Gastroesophageal sphincter (tissue), 4 donors: ENCODE results near the gene MTARC2. TPM values are rescaled to one million over a fixed set of nuclear protein-coding genes. Genes with fewer than 3 reads are reported as not detected.
"Not testable (repeated sequence)": the region's sequence is repeated elsewhere in the genome, so short reads cannot be mapped to it uniquely, and the experiment has no call there.

Experiments used
- ATAC-seq: fragments of 150-250 bp; one replicate; pipeline ENCODE4 v1.9.1; 2016; ENCODE audit warnings: mild to moderate bottlenecking, moderate library complexity
- H3K27ac ChIP-seq, 4 donors: fragments of 200-600 bp; sonication (generic) in 3 of 4; 1 replicate in 3 of 4; 2 replicates in 1 of 4; pipeline ENCODE4 v1.5.1; 2016 to 2019
- H3K27me3 ChIP-seq: fragments of 200-600 bp; sonication (generic); one replicate; pipeline ENCODE4 v1.5.1; 2019
- H3K36me3 ChIP-seq, 2 donors: fragments of 200-600 bp; sonication (generic); one replicate each; pipeline ENCODE4 v1.5.1; 2019; ENCODE audit warnings: control low read depth in 1 of 2
- H3K4me1 ChIP-seq, 3 donors: fragments of 200-600 bp; sonication (generic); 1 replicate in 2 of 3; 2 replicates in 1 of 3; pipeline ENCODE4 v1.5.1; 2016 to 2019; ENCODE audit warnings: control low read depth in 2 of 3
- H3K4me3 ChIP-seq, 2 donors: fragments of 200-600 bp; sonication (generic); one replicate each; pipeline ENCODE4 v1.5.1; 2019; ENCODE audit warnings: mild to moderate bottlenecking in 1 of 2, moderate library complexity in 1 of 2
- H3K9me3 ChIP-seq, 3 donors: fragments of 200-600 bp; sonication (generic); one replicate each; pipeline ENCODE4 v1.5.1; 2017 to 2019; ENCODE audit warnings: control low read depth in 2 of 3
- CTCF ChIP-seq, 4 experiments: fragments of 200-600 bp in 2 of 4; fragments of 450-650 bp in 2 of 4; sonication (generic) in 1 of 4; IDR thresholded peaks; one replicate each; pipeline ENCODE4 v1.5.1; 2017 to 2019; ENCODE audit warnings: antibody characterized with exemption in 4 of 4, mild to moderate bottlenecking in 2 of 4, moderate library complexity in 2 of 4
- EP300 ChIP-seq: sonication (generic); formaldehyde crosslinking; IDR thresholded peaks from one replicate; pipeline ENCODE4 v1.6.1; 2017; ENCODE audit warnings: antibody characterized with exemption, mild to moderate bottlenecking
- POLR2A ChIP-seq, 2 donors: fragments of 450-650 bp; IDR thresholded peaks; one replicate each; pipeline ENCODE4 v1.6.1; 2017; ENCODE audit warnings: antibody characterized with exemption in 2 of 2, mild to moderate bottlenecking in 2 of 2, moderate library complexity in 1 of 2
- POLR2AphosphoS5 ChIP-seq: sonication (generic); formaldehyde crosslinking; IDR thresholded peaks from one replicate; pipeline ENCODE4 v1.6.1; 2017; ENCODE audit warnings: antibody characterized with exemption
- WGBS, 2 donors: methylation state at CpG; one replicate each; pipeline ENCODE4 v1.1.5; 2018; ENCODE audit warnings: low coverage in 1 of 2; 5-methylcytosine and 5-hydroxymethylcytosine counted together
- total RNA-seq, 4 donors: library from RNA; depleted of rRNA; stranded (reverse); fragments of >200 nt; gene quantifications; one replicate each; pipeline ENCODE4 v1.1.0, GENCODE V29; 2016

MTARC2 gene
- total RNA-seq, 4 donors from 2014 or later, result 13.0 to 32.5 (median 17.9) TPM

GRCh38 chr1:220730486-220730885, 17.6 kb upstream of the MTARC2 start:
- peaks cover 0 to 18% (median 0%) of the 10 kb centered on the region in 3 donors for H3K4me1 ChIP-seq
- H3K4me3 ChIP-seq, result no peak overlapping the region
- H3K27me3 ChIP-seq, result peaks cover 3% of the 10 kb centered on the region
- no peaks in the 10 kb centered on the region for H3K9me3 ChIP-seq
- TF ChIP-seq CTCF (IDR thresholded peaks at IDR 0.05), result no peak
- no peak for TF ChIP-seq EP300
- no peak for TF ChIP-seq POLR2A (IDR thresholded peaks at IDR 0.05)
- TF ChIP-seq POLR2AphosphoS5, result no peak
- no peak for ATAC-seq
- no peak overlapping the region for H3K27ac ChIP-seq
- WGBS, 2 donors, result 92 to 100% methylated on average over 1 to 2 of the region's 2 CpGs
- no peaks in the 10 kb centered on the region for H3K36me3 ChIP-seq

GRCh38 chr1:220732137-220732536, 16.0 kb upstream of the MTARC2 start:
- H3K27me3 ChIP-seq, result no peaks in the 10 kb centered on the region
- H3K36me3 ChIP-seq, result no peaks in the 10 kb centered on the region
- no peak for TF ChIP-seq POLR2A (IDR thresholded peaks at IDR 0.05)
- TF ChIP-seq POLR2AphosphoS5, result no peak
- TF ChIP-seq CTCF (IDR thresholded peaks at IDR 0.05), result no peak
- no peak for TF ChIP-seq EP300
- no peak for ATAC-seq
- H3K9me3 ChIP-seq, result no peaks in the 10 kb centered on the region
- H3K4me3 ChIP-seq, result no peak overlapping the region
- WGBS, 2 donors, result 41 to 56% methylated on average over 2 to 3 of the region's 3 CpGs
- H3K4me1 ChIP-seq, result peaks cover 0 to 18% (median 0%) of the 10 kb centered on the region in 3 donors
- H3K27ac ChIP-seq, result peak overlapping the region in 3 of 4 donors; percentile 63 to 70 (median 69)

- H3K27ac ChIP-seq, result peak overlapping the region; percentile 12 to 70 (median 66)
- H3K27me3 ChIP-seq, result no peaks in the 10 kb centered on the region
- no peaks in the 10 kb centered on the region for H3K36me3 ChIP-seq
- 62 to 68% methylated on average over 4 to 7 of the region's 7 CpGs for WGBS, 2 donors
- H3K4me3 ChIP-seq, result peak overlapping the region in 1 of 2 donors; percentile 19
- peak; percentile 33 for ATAC-seq
- H3K4me1 ChIP-seq, result peaks cover 0 to 18% (median 0%) of the 10 kb centered on the region in 3 donors
- TF ChIP-seq EP300 (no peak), POLR2AphosphoS5 (no peak), CTCF (IDR thresholded peaks at IDR 0.05) (no peak), POLR2A (IDR thresholded peaks at IDR 0.05) (no peak)
- H3K9me3 ChIP-seq, result no peaks in the 10 kb centered on the region
Measured at GRCh38 chr1:220732621-220733020, 15.5 kb upstream of the MTARC2 start.

DNA sequence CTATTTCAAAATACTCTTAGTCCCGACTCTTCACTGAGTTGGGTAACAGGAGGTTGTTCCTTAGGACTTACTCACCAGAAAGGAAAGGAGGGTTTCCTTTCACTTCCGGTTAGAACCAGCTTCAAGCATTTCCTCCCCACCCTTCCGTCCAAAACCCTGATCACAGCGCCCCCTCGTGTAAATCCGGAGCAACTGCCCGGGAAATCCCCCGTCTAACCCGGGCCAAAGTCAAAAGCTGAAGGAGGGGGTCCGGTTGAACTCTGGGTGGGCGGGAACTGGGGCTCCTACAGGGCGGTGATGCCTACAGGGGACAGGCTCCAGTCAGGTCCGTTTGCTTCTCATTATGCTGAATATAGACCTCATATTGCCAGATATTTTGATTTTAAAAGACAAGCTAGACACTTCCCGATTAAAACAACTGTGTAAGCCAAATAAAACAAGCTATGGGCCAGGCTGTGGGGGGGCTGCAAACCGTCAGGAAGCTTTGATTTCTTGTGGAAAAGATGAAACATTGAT, 15.0 kb upstream of the MTARC2 start:
- H3K36me3 ChIP-seq, result no peaks in the 10 kb centered on the region
- peaks cover 0 to 18% (median 0%) of the 10 kb centered on the region in 3 donors for H3K4me1 ChIP-seq
- peak overlapping the region in 1 of 2 donors; percentile 19 for H3K4me3 ChIP-seq
- H3K27ac ChIP-seq, result peak overlapping the region in 3 of 4 donors; percentile 63 to 70 (median 69)
- TF ChIP-seq POLR2AphosphoS5 (peak; percentile 55), EP300 (no peak), POLR2A (IDR thresholded peaks at IDR 0.05) (no peak), CTCF (IDR thresholded peaks at IDR 0.05) (peak; percentile 79 to 92 (median 82))
- 5 to 6% methylated on average over 6 to 13 of the region's 15 CpGs for WGBS, 2 donors
- H3K27me3 ChIP-seq, result no peaks in the 10 kb centered on the region
- no peaks in the 10 kb centered on the region for H3K9me3 ChIP-seq
- peak; percentile 99 for ATAC-seq

GRCh38 chr1:220734571-220735326, 13.4 kb upstream of the MTARC2 start:
- no peak overlapping the region for H3K27ac ChIP-seq
- WGBS, 2 donors, result 61 to 75% methylated on average over 4 to 11 of the region's 11 CpGs
- peaks cover 0 to 18% (median 0%) of the 10 kb centered on the region in 3 donors for H3K4me1 ChIP-seq
- H3K36me3 ChIP-seq, result no peaks in the 10 kb centered on the region
- no peak for ATAC-seq
- H3K9me3 ChIP-seq, result no peaks in the 10 kb centered on the region
- no peak overlapping the region for H3K4me3 ChIP-seq
- no peaks in the 10 kb centered on the region for H3K27me3 ChIP-seq
- TF ChIP-seq POLR2AphosphoS5 (no peak), EP300 (no peak), POLR2A (IDR thresholded peaks at IDR 0.05) (no peak), CTCF (IDR thresholded peaks at IDR 0.05) (no peak)

DNA sequence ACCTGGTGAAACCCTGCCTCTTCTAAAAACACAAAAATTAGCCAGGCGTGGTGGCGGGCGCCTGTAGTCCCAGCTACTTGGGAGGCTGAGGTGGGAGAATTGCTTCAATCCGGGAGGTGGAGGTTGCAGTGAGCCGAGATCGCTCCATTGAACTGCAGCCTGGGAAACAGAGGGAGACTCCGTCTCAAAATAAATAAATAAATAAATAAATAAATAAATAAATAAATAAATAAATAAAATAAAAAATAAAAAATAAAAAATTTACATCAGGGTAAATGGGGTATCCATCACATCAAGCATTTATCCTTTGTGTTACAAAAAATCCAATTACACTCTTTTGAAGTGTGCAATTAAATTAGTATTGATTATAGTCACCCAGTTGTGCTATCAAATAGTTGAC, 11.8 kb upstream of the MTARC2 start:
- WGBS, 2 donors, result 93 to 96% methylated on average over 4 to 7 of the region's 7 CpGs
- ATAC-seq, H3K9me3 ChIP-seq, H3K36me3 ChIP-seq, H3K27ac ChIP-seq, H3K27me3 ChIP-seq, H3K4me3 ChIP-seq: not testable (repeated sequence)
- peaks cover 0 to 18% (median 0%) of the 10 kb centered on the region in 3 donors for H3K4me1 ChIP-seq
